GM18873 (cell line): ENCODE data around the gene LIPI.
"Not testable (repeated sequence)": the region's sequence is repeated elsewhere in the genome, so short reads cannot be mapped to it uniquely, and the experiment has no call there.

Experiments
- ATAC-seq: cut with Tn5 transposase; IDR thresholded peaks from one replicate; pipeline ENCODE4 v1.9.1; 2021; ENCODE audit warnings: mild to moderate bottlenecking, moderate library complexity, moderate number of reproducible peaks; ENCODE audit not compliant: unreplicated experiment, low FRiP score

Gene LIPI

DNA sequence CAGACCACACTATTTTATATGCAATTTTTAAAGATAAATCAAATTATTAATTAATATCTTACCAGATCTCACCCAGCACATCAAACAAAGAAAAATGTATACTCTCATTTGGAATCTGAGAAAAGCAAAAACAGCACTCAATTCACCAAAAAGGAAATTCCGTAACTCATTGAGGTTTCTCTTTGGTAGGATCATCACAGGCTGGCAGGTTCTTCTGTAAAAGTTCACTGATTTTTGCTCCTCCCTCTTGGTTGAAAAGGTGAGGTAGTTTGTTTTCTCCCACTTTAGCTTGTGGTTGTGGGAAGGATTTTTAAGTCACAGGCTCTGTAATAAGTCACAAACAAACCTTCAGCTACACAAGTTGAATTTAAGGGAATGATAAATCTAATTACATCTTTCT, at the start of gene LIPI:
Gene LIPI, minus strand, starts transcription at position 218 of the 400 bp plus-strand sequence. Its CDS starts 110 bp downstream, at position 108.
- no peak for ATAC-seq

- ATAC-seq, result no peak
Observed at GRCh38 chr21:14260174-14260764, 49.5 kb upstream of the LIPI start.

DNA sequence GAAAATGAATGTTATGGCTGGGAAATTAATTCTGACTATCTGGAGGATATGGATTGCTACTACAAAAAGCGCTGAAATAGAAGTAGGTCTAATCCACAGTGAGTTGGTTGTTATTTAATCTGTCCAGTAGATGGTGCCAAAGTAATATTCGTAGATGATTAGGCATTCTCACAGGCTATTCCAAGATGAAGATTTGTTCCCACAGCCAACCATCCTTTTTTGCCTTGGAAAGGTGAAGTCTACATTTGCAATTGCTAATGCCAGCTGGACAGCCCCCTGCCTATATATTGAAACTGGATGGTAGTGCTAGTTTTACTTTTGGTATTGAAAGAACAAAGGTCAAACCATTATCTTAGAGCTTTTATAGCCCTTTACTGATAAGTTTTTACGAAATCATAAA, 49.0 kb upstream of the LIPI start:
- no peak for ATAC-seq

DNA sequence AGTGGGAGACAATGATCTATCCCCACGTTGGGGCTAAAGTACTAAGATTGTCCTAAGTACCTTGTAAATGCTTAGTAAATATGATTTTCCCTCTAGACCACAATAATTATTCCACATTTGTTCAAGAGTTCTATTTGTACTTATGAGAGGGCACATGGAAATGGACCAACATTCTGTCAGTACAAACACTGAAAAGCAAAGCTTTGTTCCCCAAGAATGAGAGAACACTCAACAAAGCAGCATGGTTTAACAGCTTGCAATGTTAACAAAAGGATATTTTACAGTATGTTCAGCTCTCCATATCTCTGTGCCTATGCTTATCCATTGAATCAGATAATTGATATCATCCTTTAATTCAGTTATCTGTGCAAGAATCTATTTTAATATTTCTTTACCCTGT, 40.6 kb upstream of the LIPI start:
- no peak for ATAC-seq

DNA sequence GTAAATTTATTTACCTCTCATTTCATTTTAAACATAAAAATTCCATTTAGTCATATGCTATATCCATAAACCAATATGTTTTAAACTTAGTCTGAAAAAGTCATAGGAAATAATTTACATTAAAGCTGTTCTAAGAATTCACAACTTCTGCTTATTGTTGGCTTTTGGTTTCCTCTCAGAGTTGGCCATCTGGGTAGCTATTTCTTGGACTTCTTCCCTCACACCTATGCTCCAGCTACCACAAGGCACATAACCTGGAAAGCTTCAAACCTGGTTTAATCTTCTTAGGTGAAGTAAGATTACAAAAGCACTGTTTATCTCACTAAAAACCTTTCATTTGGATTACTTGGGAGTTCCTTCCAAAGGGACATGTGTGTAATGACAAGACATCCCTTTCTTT, 35.0 kb upstream of the LIPI start:
- ATAC-seq, result no peak

- no peak for ATAC-seq
Observed at GRCh38 chr21:14244911-14245310, 34.2 kb upstream of the LIPI start.

GRCh38 chr21:14243874-14244273, 33.1 kb upstream of the LIPI start:
- no peak for ATAC-seq

GRCh38 chr21:14243461-14243860, 32.7 kb upstream of the LIPI start:
- ATAC-seq, result no peak

DNA sequence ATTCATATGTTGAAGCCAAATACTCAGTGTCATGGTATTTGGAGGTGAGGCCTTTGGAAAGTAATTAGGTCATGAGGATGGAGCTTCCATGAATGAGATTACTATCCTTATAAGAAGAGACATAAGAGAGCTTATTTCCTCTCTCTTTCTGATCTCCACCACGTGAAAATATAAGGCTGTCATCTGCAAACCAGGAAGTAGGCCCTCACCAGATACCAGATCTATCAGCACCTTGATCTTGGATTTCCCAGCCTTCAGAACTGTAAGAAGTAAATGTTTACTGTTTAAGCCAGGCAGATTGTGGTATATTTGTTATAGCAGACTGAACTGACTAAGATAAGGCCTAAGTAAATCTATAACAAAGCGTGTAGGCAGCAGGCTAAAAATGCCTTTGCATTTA, 30.5 kb upstream of the LIPI start:
- ATAC-seq, result no peak

DNA sequence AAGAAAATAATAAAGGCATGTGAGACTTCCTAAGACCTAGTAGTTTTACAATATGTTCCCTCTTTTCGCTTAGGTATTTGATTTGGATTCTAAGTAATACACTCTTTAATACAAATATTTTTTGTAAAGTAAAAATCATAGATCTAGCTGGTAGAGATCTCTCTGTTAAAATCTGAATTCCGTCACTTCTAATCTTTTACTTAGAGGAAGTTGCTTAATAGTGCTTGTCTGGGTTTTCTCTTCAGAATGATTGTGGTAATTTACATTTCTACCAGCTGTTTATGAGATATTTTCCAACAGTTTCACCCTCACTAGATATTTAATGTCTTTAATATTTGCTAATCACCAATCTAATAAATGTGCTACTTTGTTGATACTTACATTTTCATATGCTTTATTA, 28.5 kb upstream of the LIPI start:
- ATAC-seq, result no peak

DNA sequence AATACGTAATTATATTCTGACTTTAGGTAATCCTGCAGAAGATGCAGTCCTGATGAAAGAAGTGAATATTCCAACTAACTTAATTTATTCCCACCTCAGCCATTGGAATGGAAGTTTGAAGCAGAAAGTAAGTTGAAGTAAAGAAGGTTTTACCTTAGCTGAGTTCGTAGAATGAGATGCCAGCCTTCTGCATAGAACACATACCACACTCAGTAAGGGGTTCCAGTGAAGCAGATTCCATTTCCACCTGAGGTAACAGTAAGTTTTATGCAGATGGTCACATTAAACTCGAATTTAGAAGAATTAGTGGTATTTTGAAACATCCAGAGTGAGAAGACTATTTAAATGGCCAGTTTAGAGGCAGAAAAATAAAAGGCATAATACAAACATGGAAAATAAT, 25.4 kb upstream of the LIPI start:
- no peak for ATAC-seq

GRCh38 chr21:14235101-14235500, 24.3 kb upstream of the LIPI start:
- no peak for ATAC-seq

DNA sequence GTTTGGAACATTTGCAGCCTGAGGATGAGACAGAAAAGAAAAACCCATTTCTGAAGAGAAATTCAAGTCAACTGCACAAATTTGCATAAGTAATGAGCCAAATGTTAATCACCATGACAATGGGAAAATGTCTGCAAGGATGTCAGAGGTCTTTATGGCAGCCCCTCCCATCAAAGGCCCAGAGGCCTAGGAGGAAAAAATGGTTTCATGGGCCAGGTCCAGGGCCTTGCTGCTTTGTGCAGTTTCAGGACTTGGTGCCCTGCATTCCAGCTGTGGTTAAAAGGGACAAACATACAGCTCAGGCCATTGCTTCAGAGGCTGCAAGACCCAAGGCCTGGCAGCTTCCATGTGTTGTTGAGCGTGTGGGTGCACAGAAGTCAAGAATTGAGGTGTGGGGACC, 18.6 kb upstream of the LIPI start:
- ATAC-seq, result no peak

- no peak for ATAC-seq
Observed at GRCh38 chr21:14223365-14223764, 12.6 kb upstream of the LIPI start.

DNA sequence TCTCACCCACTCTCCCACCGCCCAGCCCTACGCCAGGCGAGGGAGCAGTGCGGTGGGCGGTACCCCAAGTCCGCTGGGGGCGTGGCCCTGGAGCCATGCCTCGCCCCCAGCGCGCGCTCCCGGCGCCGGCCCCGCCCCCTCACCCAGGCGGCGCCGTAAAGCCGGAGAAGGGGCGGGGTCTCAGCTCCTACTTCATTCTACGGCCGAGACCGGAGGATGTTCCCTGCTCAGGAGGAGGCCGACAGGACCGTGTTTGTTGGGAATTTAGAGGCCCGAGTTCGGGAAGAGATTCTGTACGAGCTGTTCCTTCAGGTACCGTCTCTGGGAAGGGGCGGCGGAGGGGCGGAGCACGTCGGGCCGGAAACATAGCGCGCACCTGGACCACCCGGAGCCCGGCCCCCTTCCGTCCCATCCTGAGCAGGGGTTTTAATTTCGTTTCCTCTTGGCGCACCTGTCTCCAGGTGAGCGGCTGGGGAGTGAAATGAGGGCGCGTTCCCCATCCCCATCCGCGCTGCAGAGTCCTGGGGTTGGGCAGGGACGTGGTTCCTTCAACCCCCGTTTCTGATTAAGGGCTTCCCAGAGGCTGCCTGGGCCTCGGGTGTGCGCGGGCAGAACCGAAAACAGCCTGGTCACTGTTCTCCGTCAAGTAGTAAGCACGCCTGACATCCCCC, 5.4 kb upstream of the LIPI start, which contains the start of gene RBM11:
Gene RBM11, plus strand, starts transcription at position 187 of the 671 bp plus-strand sequence. Its CDS starts 30 bp downstream, at position 217.
- ATAC-seq, result no peak

- no peak for ATAC-seq
Observed at GRCh38 chr21:14213164-14213563, 2.4 kb upstream of the LIPI start.

- no peak for ATAC-seq
Observed at GRCh38 chr21:14206222-14206621, 4.5 kb downstream of the LIPI start.

DNA sequence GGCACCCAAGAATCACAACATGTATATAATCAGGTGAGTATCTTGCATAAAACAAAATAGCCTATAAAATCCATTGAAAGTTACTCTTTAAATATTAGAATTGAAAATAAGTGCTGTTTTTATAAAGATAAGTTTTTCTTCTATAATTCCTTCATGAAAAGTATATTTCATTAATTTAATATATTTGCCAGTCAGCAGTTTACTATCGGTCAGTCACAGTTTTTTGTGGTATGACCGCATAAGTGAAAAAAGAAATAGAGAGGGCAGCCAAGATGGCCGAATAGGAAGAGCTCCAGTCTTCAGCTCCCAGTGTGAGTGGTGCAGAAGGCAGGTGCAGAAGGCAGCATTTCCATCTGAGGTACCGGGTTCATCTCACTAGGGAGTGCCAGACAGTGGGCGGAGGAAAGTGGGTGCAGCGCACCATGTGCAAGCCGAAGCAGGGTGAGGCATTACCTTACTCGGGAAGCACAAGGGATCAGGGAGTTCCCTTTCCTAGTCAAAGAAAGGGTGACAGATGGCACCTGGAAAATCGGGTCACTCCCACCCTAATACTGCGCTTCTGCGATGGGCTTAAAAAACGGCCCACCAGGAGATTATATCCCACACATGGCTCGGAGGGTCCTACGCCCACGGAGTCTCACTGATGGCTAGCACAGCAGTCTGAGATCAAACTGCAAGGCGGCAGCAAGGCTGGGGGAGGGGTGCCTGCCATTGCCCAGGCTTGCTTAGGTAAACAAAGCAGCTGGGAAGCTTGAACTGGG, 44.1 kb downstream of the LIPI start:
- not testable (repeated sequence) for ATAC-seq

DNA sequence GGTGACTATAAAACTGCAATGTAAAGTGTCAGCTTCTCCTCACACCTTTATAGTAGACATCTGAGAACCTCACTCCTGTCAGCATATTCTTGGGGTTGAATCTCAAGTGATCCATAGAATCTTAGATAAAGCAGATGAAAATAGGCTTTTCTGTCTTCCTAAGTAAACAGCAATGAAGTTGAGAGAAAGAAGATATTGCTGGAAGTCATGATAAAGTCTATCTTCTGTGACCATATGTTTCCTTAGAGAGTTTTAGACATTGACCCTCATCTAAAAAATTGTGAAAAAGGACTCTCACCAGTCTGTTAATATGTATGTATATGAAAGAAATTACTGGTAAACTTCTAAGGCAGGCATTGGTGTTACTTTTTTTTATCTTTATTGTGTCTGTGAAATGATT, 66.8 kb downstream of the LIPI start:
- no peak for ATAC-seq

DNA sequence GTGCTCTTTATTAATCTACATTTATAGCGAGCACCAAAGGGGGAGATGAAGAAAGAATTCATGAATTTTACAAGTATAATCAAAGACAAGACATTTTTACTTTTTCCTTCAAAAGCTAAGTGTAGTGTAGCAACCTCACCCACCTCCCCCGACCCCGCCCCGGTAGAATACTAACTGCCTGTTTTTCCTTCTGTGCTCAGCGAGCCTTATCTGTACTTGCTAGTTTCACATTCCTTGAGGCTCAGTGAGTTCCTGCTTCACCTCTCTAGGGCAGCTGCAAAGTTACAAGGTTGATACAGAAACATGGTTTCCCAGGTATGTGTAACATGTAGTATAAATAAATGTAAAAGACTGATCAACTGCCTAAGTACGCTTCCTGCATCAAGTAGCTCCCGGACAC, 86.5 kb downstream of the LIPI start:
- ATAC-seq, result no peak

DNA sequence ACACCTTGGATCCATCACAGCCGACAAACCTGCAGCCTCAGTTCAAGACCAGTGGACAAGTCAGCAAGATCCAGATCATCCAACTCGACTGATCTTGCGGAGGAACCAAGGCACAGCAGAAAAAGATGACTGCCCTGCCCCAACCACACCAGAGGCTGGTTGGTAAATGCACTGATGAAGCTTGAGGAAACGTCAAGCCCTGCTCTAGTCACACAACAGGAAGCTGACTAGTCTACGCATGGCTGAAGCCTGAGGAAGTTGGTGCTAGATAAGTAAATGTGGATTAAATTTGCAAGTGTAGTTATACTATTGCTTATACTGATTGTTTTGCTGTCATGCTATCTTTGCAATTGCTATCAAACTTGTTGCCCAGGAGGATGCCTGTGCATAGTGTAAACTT, 89.0 kb downstream of the LIPI start:
- ATAC-seq, result no peak
